ENCODE measurements around the gene ATXN7L3. TPM values are rescaled to one million over a fixed set of nuclear protein-coding genes. Genes with fewer than 3 reads are reported as not detected.

ATXN7L3 gene
- polyA plus RNA-seq, 2 of the 4 experiments (the other 2 are of a cell fraction): 60.5 to 72.7 TPM

GRCh38 chr17:44183024-44183423 lies 16.7 kb downstream of the ATXN7L3 start:
- Histone ChIP-seq H3K4me1 (peaks cover 21% of the 10 kb centered on the region), H3K4me2 (no peak overlapping the region), H3K4me3 (no peak overlapping the region), H3K27ac (no peak overlapping the region), H3K9me3 (no peaks in the 10 kb centered on the region)
- TF ChIP-seq GATA3 (IDR thresholded peaks at IDR 0.05; ENCODE audit: borderline replicate concordance) (no peak), ZSCAN20 (CRISPR knock-in tag; IDR thresholded peaks at IDR 0.05) (no peak), MAFK (IDR thresholded peaks at IDR 0.05; ENCODE audit: partially characterized antibody) (peak; percentile 67), RCOR1 (IDR thresholded peaks at IDR 0.05; ENCODE audit: low read depth, low read length) (no peak), POLR2A (IDR thresholded peaks at IDR 0.05; ENCODE audit: low read length) (no peak), ZC3H11A (IDR thresholded peaks at IDR 0.05) (no peak), PBX3 (IDR thresholded peaks at IDR 0.05) (no peak), FOSL2 (IDR thresholded peaks at IDR 0.05) (no peak), FOSL2 (CRISPR knock-in tag; IDR thresholded peaks at IDR 0.05) (no peak)
- ChIA-PET POLR2A (interaction anchor here (1.9 kb wide), 1 partner anchor 15 kb away, joined by 4 read pairs; no protein-coding TSS in a partner anchor), CTCF (interaction anchor here (0.6 to 5.3 kb wide), 6 partner anchors 12 to 170 kb away, joined by 3 to 58 read pairs (median 3); partner anchors contain the start of gene ASB16)
- DNase-seq (ENCODE audit: low read depth in 1 of 2, low spot score in 1 of 2) (no peak), FAIRE-seq (no peak), ATAC-seq (no peak)
- 98% methylated on average over 2 of the region's 2 CpGs for WGBS (ENCODE audit: missing lambda C conversion rate)

- POLR2A ChIA-PET: no interaction called here
- no peak for FAIRE-seq
- no peak overlapping the region for H3K4me2 ChIP-seq
- 96% methylated on average over 14 of the region's 14 CpGs for whole genome bisulfite sequencing (ENCODE audit: missing lambda C conversion rate)
- H3K9me3 ChIP-seq: no peaks in the 10 kb centered on the region
- H3K27ac ChIP-seq: no peak overlapping the region
- no peaks in the 10 kb centered on the region for H3K4me1 ChIP-seq
- no peak for DNase-seq (ENCODE audit: low read depth in 1 of 2, low spot score in 1 of 2)
- H3K4me3 ChIP-seq: no peak overlapping the region
- peak in 1 of 2 experiments; percentile 12; a peak in 2 of 6 replicates for ATAC-seq
- CTCF ChIA-PET: interaction anchor here (1.0 to 3.7 kb wide), 2 partner anchors 10 to 34 kb away, joined by 3 to 18 read pairs; no protein-coding TSS in a partner anchor
- TF ChIP-seq MAZ (IDR thresholded peaks at IDR 0.05; ENCODE audit: borderline replicate concordance, low read depth, low read length) (no peak), NFE2L2 (conservative IDR thresholded peaks at IDR 0.05; ENCODE audit: low read length) (no peak), NPAS2 (CRISPR knock-in tag; IDR thresholded peaks at IDR 0.05; ENCODE audit: borderline replicate concordance) (no peak), CTCF (IDR thresholded peaks at IDR 0.05) (no peak), PHF8 (IDR thresholded peaks at IDR 0.05; ENCODE audit: borderline replicate concordance, low read depth) (no peak)
- TF ChIP-seq, protein P1, sequence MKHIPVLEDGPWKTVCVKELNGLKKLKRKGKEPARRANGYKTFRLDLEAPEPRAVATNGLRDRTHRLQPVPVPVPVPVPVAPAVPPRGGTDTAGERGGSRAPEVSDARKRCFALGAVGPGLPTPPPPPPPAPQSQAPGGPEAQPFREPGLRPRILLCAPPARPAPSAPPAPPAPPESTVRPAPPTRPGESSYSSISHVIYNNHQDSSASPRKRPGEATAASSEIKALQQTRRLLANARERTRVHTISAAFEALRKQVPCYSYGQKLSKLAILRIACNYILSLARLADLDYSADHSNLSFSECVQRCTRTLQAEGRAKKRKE (CRISPR knock-in tag; IDR thresholded peaks at IDR 0.05; ENCODE audit: low read depth): no peak
Measured at GRCh38 chr17:44178133-44178532, 21.6 kb downstream of the ATXN7L3 start.

DNA sequence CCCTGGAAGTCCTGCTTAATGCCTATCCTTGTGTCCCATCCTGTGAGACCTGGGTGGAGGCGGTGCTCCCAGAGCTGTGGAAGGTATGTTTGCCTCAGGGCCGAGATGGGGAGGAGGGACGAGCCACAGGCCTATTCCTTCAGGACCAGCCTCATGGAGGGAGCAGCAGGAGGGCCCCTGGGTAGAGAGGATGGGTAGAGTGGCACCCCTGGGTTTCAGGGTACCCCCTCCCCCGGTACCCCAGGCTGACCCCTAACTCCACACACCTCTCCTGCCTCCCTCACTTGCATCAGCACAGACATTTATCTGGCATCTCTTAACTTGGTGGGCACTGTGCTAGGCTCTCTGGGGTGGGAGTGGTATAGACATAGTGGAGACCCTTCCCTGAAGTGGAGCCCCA lies 22.0 kb downstream of the ATXN7L3 start:
- TF ChIP-seq HOXA7 (CRISPR knock-in tag; IDR thresholded peaks at IDR 0.05): no peak
- TF ChIP-seq HEYL (CRISPR knock-in tag; IDR thresholded peaks at IDR 0.05): no peak
- no peak for TF ChIP-seq BHLHE40 (IDR thresholded peaks at IDR 0.05; ENCODE audit: low read depth, low read length)
- no peak for TF ChIP-seq EHF (CRISPR knock-in tag; IDR thresholded peaks at IDR 0.05)
- TF ChIP-seq, protein P1 (CRISPR knock-in tag; IDR thresholded peaks at IDR 0.05; ENCODE audit: low read depth): no peak
- no peak for TF ChIP-seq RCOR1 (IDR thresholded peaks at IDR 0.05; ENCODE audit: low read depth, low read length)
- TF ChIP-seq EP300 (IDR thresholded peaks at IDR 0.05): no peak
- no peak for TF ChIP-seq CEBPB (IDR thresholded peaks at IDR 0.05)
- TF ChIP-seq ZNF302 (CRISPR knock-in tag; IDR thresholded peaks at IDR 0.05): no peak
- TF ChIP-seq NR3C1 (IDR thresholded peaks at IDR 0.05): no peak
- TF ChIP-seq, protein P2, sequence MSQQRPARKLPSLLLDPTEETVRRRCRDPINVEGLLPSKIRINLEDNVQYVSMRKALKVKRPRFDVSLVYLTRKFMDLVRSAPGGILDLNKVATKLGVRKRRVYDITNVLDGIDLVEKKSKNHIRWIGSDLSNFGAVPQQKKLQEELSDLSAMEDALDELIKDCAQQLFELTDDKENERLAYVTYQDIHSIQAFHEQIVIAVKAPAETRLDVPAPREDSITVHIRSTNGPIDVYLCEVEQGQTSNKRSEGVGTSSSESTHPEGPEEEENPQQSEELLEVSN (IDR thresholded peaks at IDR 0.05; ENCODE audit: borderline replicate concordance, low read depth): no peak
- TF ChIP-seq ESRRA (IDR thresholded peaks at IDR 0.05; ENCODE audit: borderline replicate concordance, low read length): no peak
- TF ChIP-seq POLR2A (IDR thresholded peaks at IDR 0.05; ENCODE audit: low read length): no peak
- TF ChIP-seq RNF2 (IDR thresholded peaks at IDR 0.05; ENCODE audit: borderline replicate concordance, low read depth): no peak
- TF ChIP-seq MAZ (IDR thresholded peaks at IDR 0.05; ENCODE audit: borderline replicate concordance, low read depth, low read length): no peak
- TF ChIP-seq MAFK (IDR thresholded peaks at IDR 0.05; ENCODE audit: partially characterized antibody): no peak
- H3K9me3 ChIP-seq: no peaks in the 10 kb centered on the region
- no peaks in the 10 kb centered on the region for H3K4me1 ChIP-seq
- ATAC-seq (peak; percentile 10 to 26; a peak in 2 of 6 replicates), FAIRE-seq (no peak), DNase-seq (ENCODE audit: low read depth in 1 of 2, low spot score in 1 of 2) (no peak)
- H3K27ac ChIP-seq: no peak overlapping the region
- CTCF ChIA-PET: interaction anchor here (1.0 to 3.7 kb wide), 2 partner anchors 10 to 34 kb away, joined by 3 to 18 read pairs; no protein-coding TSS in a partner anchor
- POLR2A ChIA-PET: no interaction called here
- H3K4me2 ChIP-seq: no peak overlapping the region
- no peak overlapping the region for H3K4me3 ChIP-seq
- WGBS (ENCODE audit: missing lambda C conversion rate): 85% methylated on average over 4 of the region's 4 CpGs
